ENCODE data around the gene C9orf43. TPM values are rescaled to one million over a fixed set of nuclear protein-coding genes. Genes with fewer than 3 reads are reported as not detected.

Gene C9orf43
- total RNA-seq, 1 experiment from 2014 or later, result 0.28 TPM

GRCh38 chr9:113410207-113410864 lies at the start of gene C9orf43, which contains the start of gene POLE3 (continued):
- no peak for TF ChIP-seq ATF2 (CRISPR knock-in tag; IDR thresholded peaks at IDR 0.05; ENCODE audit: borderline replicate concordance, low read depth)
- TF ChIP-seq NR3C1 (CRISPR knock-in tag; conservative IDR thresholded peaks at IDR 0.05; ENCODE audit: low read depth), result no peak
- TF ChIP-seq ZNF263 (CRISPR knock-in tag; IDR thresholded peaks at IDR 0.05; ENCODE audit: low read depth), result no peak
- no peak for TF ChIP-seq CDX4 (CRISPR knock-in tag; IDR thresholded peaks at IDR 0.05; ENCODE audit: borderline replicate concordance)
- TF ChIP-seq RORB (CRISPR knock-in tag; IDR thresholded peaks at IDR 0.05), result no peak
- TF ChIP-seq ATF1 (CRISPR knock-in tag; IDR thresholded peaks at IDR 0.05), result no peak
- TF ChIP-seq USF1 (CRISPR knock-in tag; IDR thresholded peaks at IDR 0.05), result peak; percentile 93
- peak; percentile 94 for TF ChIP-seq USF2 (CRISPR knock-in tag; IDR thresholded peaks at IDR 0.05)
- peak; percentile 52; the same call in 1 of the 2 replicates for TF ChIP-seq TP53 (CRISPR knock-in tag; IDR thresholded peaks at IDR 0.05)
- peak; percentile 82 for TF ChIP-seq FOXP4 (CRISPR knock-in tag; IDR thresholded peaks at IDR 0.05)
- TF ChIP-seq AR (CRISPR knock-in tag; IDR thresholded peaks at IDR 0.05), result no peak
- TF ChIP-seq SMAD4 (CRISPR knock-in tag; IDR thresholded peaks at IDR 0.05), result 0 out of 2 replicates have a peak, but pooled peaks have one; percentile 10
- 0 out of 2 replicates have a peak, but pooled peaks have one; percentile 29 for TF ChIP-seq IRF1 (CRISPR knock-in tag; IDR thresholded peaks at IDR 0.05)
- TF ChIP-seq NFATC4 (CRISPR knock-in tag; IDR thresholded peaks at IDR 0.05), result no peak
- TF ChIP-seq TEAD4 (CRISPR knock-in tag; IDR thresholded peaks at IDR 0.05), result 0 out of 2 replicates have a peak, but pooled peaks have one; percentile 8
- no peak for TF ChIP-seq NR1H2 (CRISPR knock-in tag; IDR thresholded peaks at IDR 0.05)
- no peak for TF ChIP-seq ZNF425 (CRISPR knock-in tag; conservative IDR thresholded peaks at IDR 0.05)
- 0 out of 2 replicates have a peak, but pooled peaks have one; percentile 73 for TF ChIP-seq E2F5 (CRISPR knock-in tag; IDR thresholded peaks at IDR 0.05)
- TF ChIP-seq IRF2 (CRISPR knock-in tag; IDR thresholded peaks at IDR 0.05; ENCODE audit: borderline replicate concordance, low read depth), result no peak
- TF ChIP-seq ZSCAN18 (CRISPR knock-in tag; IDR thresholded peaks at IDR 0.05), result no peak
